Inflammatory macrophage treated with lipopolysaccharide for 1 hour (primary cell): ENCODE measurements around the gene NUDT4B.
"Not testable (repeated sequence)": the region's sequence is repeated elsewhere in the genome, so short reads cannot be mapped to it uniquely, and the experiment has no call there.

ENCODE experiments used
- DNase-seq, 2 donors: peaks; one replicate each; pipeline ENCODE4 v3.0.0-alpha.2; 2020 to 2022

The NUDT4B gene

GRCh38 chr1:148748563-148749334, at the start of gene NUDT4B:
NUDT4B (plus strand) TSS chr1:148748774; CDS start chr1:148748953, 179 bp downstream.
- DNase-seq: not testable (repeated sequence)

GRCh38 chr1:148699357-148699756, 49.2 kb upstream of the NUDT4B start:
- not testable (repeated sequence) for DNase-seq

GRCh38 chr1:148702242-148702641, 46.3 kb upstream of the NUDT4B start:
- not testable (repeated sequence) for DNase-seq

- not testable (repeated sequence) for DNase-seq
Observed at GRCh38 chr1:148703973-148704591, 44.5 kb upstream of the NUDT4B start.

- not testable (repeated sequence) for DNase-seq
Observed at GRCh38 chr1:148705316-148705948, 43.1 kb upstream of the NUDT4B start.

- not testable (repeated sequence) for DNase-seq
Observed at GRCh38 chr1:148708779-148709333, 39.7 kb upstream of the NUDT4B start.

- not testable (repeated sequence) for DNase-seq
Observed at GRCh38 chr1:148710772-148711523, 37.6 kb upstream of the NUDT4B start.

- not testable (repeated sequence) for DNase-seq
Observed at GRCh38 chr1:148712353-148712752, 36.2 kb upstream of the NUDT4B start.

- DNase-seq: not testable (repeated sequence)
Observed at GRCh38 chr1:148715518-148715917, 33.1 kb upstream of the NUDT4B start.

GRCh38 chr1:148716966-148717520, 31.5 kb upstream of the NUDT4B start:
- not testable (repeated sequence) for DNase-seq

- not testable (repeated sequence) for DNase-seq
Observed at GRCh38 chr1:148720918-148721317, 27.7 kb upstream of the NUDT4B start.

- not testable (repeated sequence) for DNase-seq
Observed at GRCh38 chr1:148722758-148723157, 25.8 kb upstream of the NUDT4B start.

GRCh38 chr1:148723515-148723914, 25.1 kb upstream of the NUDT4B start:
- not testable (repeated sequence) for DNase-seq

GRCh38 chr1:148724872-148725271, 23.7 kb upstream of the NUDT4B start:
- not testable (repeated sequence) for DNase-seq

- not testable (repeated sequence) for DNase-seq
Observed at GRCh38 chr1:148727862-148728261, 20.7 kb upstream of the NUDT4B start.

- not testable (repeated sequence) for DNase-seq
Observed at GRCh38 chr1:148729128-148729527, 19.4 kb upstream of the NUDT4B start.

GRCh38 chr1:148729541-148729940, 19.0 kb upstream of the NUDT4B start:
- DNase-seq: not testable (repeated sequence)

- not testable (repeated sequence) for DNase-seq
Observed at GRCh38 chr1:148732277-148732676, 16.3 kb upstream of the NUDT4B start.

GRCh38 chr1:148733585-148734310, 14.8 kb upstream of the NUDT4B start:
- not testable (repeated sequence) for DNase-seq

- not testable (repeated sequence) for DNase-seq
Observed at GRCh38 chr1:148734311-148734662, 14.3 kb upstream of the NUDT4B start.

GRCh38 chr1:148735538-148735937, 13.0 kb upstream of the NUDT4B start:
- not testable (repeated sequence) for DNase-seq
